Thyroid gland (tissue), 4 donors: Measurements from ENCODE around the gene CYP2D6. TPM values are rescaled to one million over a fixed set of nuclear protein-coding genes. Genes with fewer than 3 reads are reported as not detected.

ENCODE experiments used
- DNase-seq, 2 donors: peaks; one replicate each; pipeline ENCODE4 v3.0.0-alpha.2; 2019
- H3K27ac ChIP-seq, 3 donors: fragments of 200-600 bp; sonication (generic); 1 replicate in 2 of 3; 2 replicates in 1 of 3; pipeline ENCODE4 v1.5.1; 2016 to 2019; ENCODE audit warnings: mild to moderate bottlenecking in 1 of 3, moderate library complexity in 1 of 3
- H3K27me3 ChIP-seq: fragments of 200-600 bp; sonication (generic); one replicate; pipeline ENCODE4 v1.5.1; 2019
- H3K36me3 ChIP-seq, 2 donors: fragments of 200-600 bp; sonication (generic); one replicate each; pipeline ENCODE4 v1.5.1; 2016 to 2019
- H3K4me1 ChIP-seq, 2 donors: fragments of 200-600 bp; sonication (generic); one replicate each; pipeline ENCODE4 v1.5.1; 2017 to 2019
- H3K4me3 ChIP-seq, 3 donors: fragments of 200-600 bp; sonication (generic); replicated peaks in 1 of 3; 1 replicate in 2 of 3; 2 replicates in 1 of 3; pipeline ENCODE4 v1.5.1; 2016; ENCODE audit warnings: mild to moderate bottlenecking in 1 of 3
- H3K9me3 ChIP-seq: fragments of 200-600 bp; sonication (generic); one replicate; pipeline ENCODE4 v1.5.1; 2017
- CTCF ChIP-seq, 6 experiments: fragments of 200-600 bp in 3 of 6; fragments of 450-650 bp in 3 of 6; sonication (generic) in 3 of 6; IDR thresholded peaks; one replicate each; pipeline ENCODE4 v1.5.1; 2016 to 2019; ENCODE audit warnings: antibody characterized with exemption in 6 of 6, mild to moderate bottlenecking in 2 of 6, inconsistent platforms in 1 of 6, moderate library complexity in 1 of 6
- POLR2A ChIP-seq, 2 donors: fragments of 450-650 bp; IDR thresholded peaks; one replicate each; pipeline ENCODE4 v1.6.1; 2017; ENCODE audit warnings: antibody characterized with exemption in 2 of 2, mild to moderate bottlenecking in 2 of 2, moderate library complexity in 1 of 2
- WGBS, 2 donors: methylation state at CpG; one replicate each; pipeline ENCODE4 v1.1.5; 2017; 5-methylcytosine and 5-hydroxymethylcytosine counted together
- intact Hi-C: fragments of 100-400 bp; cut with DNase I; formaldehyde crosslinking; loops from one replicate; pipeline ENCODE4 v1.15.1; 2023
- total RNA-seq, 4 donors: library from RNA; depleted of rRNA; stranded (reverse); fragments of >200 nt; gene quantifications; one replicate each; pipeline ENCODE4 v1.2.3, GENCODE V29; 2016

The CYP2D6 gene
- total RNA-seq, 4 donors from 2014 or later: 0.73 to 2.7 (median 1.6) TPM

GRCh38 chr22:42079319-42080251 lies 51.0 kb downstream of the CYP2D6 start, which contains the start of gene SMDT1:
Gene SMDT1 (plus strand): TSS chr22:42079700. CDS start chr22:42079769, 69 bp downstream.
- intact Hi-C loops: loop anchor here (10.0 kb wide), 1 partner anchor 125 kb away; the partner anchor contains the start of gene SMIM45
- H3K4me3 ChIP-seq: peak within 1 kb of the TSS in 2 of 3 donors; percentile 32 to 60
- no peaks in the 10 kb centered on the region for H3K27me3 ChIP-seq
- H3K27ac ChIP-seq: peak within 1 kb of the TSS; percentile 96 to 99 (median 97)
- TF ChIP-seq POLR2A (IDR thresholded peaks at IDR 0.05) (peak in 1 of 2 donors; percentile 93), CTCF (IDR thresholded peaks at IDR 0.05) (no peak)
- H3K36me3 ChIP-seq: peaks cover 0 to 18% of the 10 kb centered on the region in 2 donors
- no peaks in the 10 kb centered on the region for H3K9me3 ChIP-seq
- DNase-seq: peak; percentile 100
- 0 to 3% methylated on average over 23 to 37 of the region's 71 CpGs for WGBS, 2 donors
- H3K4me1 ChIP-seq: peaks cover 17 to 40% of the 10 kb centered on the region in 2 donors

- no peaks in the 10 kb centered on the region for H3K27me3 ChIP-seq
- 40 to 43% methylated on average over 23 of the region's 24 CpGs for WGBS, 2 donors
- peaks cover 0 to 18% of the 10 kb centered on the region in 2 donors for H3K36me3 ChIP-seq
- H3K9me3 ChIP-seq: no peaks in the 10 kb centered on the region
- intact Hi-C loops: loop anchor here (10.0 kb wide), 1 partner anchor 124 kb away; the partner anchor contains the start of gene SMIM45
- H3K4me1 ChIP-seq: peaks cover 25 to 43% of the 10 kb centered on the region in 2 donors
- TF ChIP-seq POLR2A (IDR thresholded peaks at IDR 0.05) (no peak), CTCF (IDR thresholded peaks at IDR 0.05) (no peak)
- DNase-seq: peak; percentile 59 to 62
- peak overlapping the region in 1 of 3 donors; percentile 60 for H3K4me3 ChIP-seq
- H3K27ac ChIP-seq: peak overlapping the region; percentile 96 to 99 (median 97)
Measured at GRCh38 chr22:42078469-42079318, 51.9 kb downstream of the CYP2D6 start.

- Histone ChIP-seq H3K4me3 (no peak overlapping the region), H3K27ac (peak overlapping the region in 2 of 3 donors; percentile 97 to 99), H3K36me3 (peaks cover 0 to 11% of the 10 kb centered on the region in 2 donors), H3K27me3 (no peaks in the 10 kb centered on the region), H3K9me3 (no peaks in the 10 kb centered on the region), H3K4me1 (peaks cover 25 to 45% of the 10 kb centered on the region in 2 donors)
- no peak for TF ChIP-seq POLR2A (IDR thresholded peaks at IDR 0.05)
- TF ChIP-seq CTCF (IDR thresholded peaks at IDR 0.05): no peak
- intact Hi-C loops: loop anchor here (10.0 kb wide), 1 partner anchor 123 kb away; the partner anchor contains the start of gene SMIM45
- WGBS, 2 donors: 89 to 90% methylated on average over 8 to 15 of the region's 21 CpGs
- no peak for DNase-seq
Measured at GRCh38 chr22:42077486-42078125, 53.0 kb downstream of the CYP2D6 start.

GRCh38 chr22:42076764-42077485 lies 53.7 kb downstream of the CYP2D6 start:
- no peak overlapping the region for H3K4me3 ChIP-seq
- no peak for TF ChIP-seq CTCF (IDR thresholded peaks at IDR 0.05)
- no peak for TF ChIP-seq POLR2A (IDR thresholded peaks at IDR 0.05)
- intact Hi-C loops: loop anchor here (10.0 kb wide), 1 partner anchor 122 kb away; the partner anchor contains the start of gene SMIM45
- 95 to 96% methylated on average over 11 to 18 of the region's 20 CpGs for WGBS, 2 donors
- peaks cover 0 to 5% of the 10 kb centered on the region in 2 donors for H3K36me3 ChIP-seq
- H3K27ac ChIP-seq: no peak overlapping the region
- DNase-seq: no peak
- H3K4me1 ChIP-seq: peaks cover 25 to 43% of the 10 kb centered on the region in 2 donors
- no peaks in the 10 kb centered on the region for H3K27me3 ChIP-seq
- H3K9me3 ChIP-seq: no peaks in the 10 kb centered on the region
